Left lung (tissue), 10 donors: Measurements from ENCODE around the gene ADRA2B. TPM values are rescaled to one million over a fixed set of nuclear protein-coding genes. Genes with fewer than 3 reads are reported as not detected.

Experiments used
- ATAC-seq: fragments of 200-7000 bp; cut with Tn5 transposase; one replicate; pipeline ENCODE4 v1.9.1; 2020; ENCODE audit warnings: moderate library complexity
- DNase-seq, 4 donors: peaks; one replicate each; pipeline ENCODE4 v3.0.0-alpha.2; 2013 to 2020
- H3K27ac ChIP-seq, 2 donors: fragments of 200-600 bp; sonication (generic) in 1 of 2; one replicate each; pipeline versions ENCODE4 v1.5.0 to v1.8.0; 2020 to 2021
- H3K27me3 ChIP-seq, 2 donors: fragments of 200-600 bp; sonication (generic) in 1 of 2; one replicate each; pipeline versions ENCODE4 v1.5.0 to v1.8.0; 2020 to 2021
- H3K36me3 ChIP-seq, 2 donors: fragments of 200-600 bp; sonication (generic) in 1 of 2; one replicate each; pipeline versions ENCODE4 v1.5.0 to v1.8.0; 2020 to 2021
- H3K4me1 ChIP-seq, 2 donors: fragments of 200-600 bp; one replicate each; pipeline ENCODE4 v1.8.0; 2021
- H3K4me3 ChIP-seq, 2 donors: fragments of 200-600 bp; sonication (generic) in 1 of 2; one replicate each; pipeline versions ENCODE4 v1.5.0 to v1.8.0; 2020 to 2021; ENCODE audit warnings: mild to moderate bottlenecking in 1 of 2
- H3K9me3 ChIP-seq, 2 donors: fragments of 200-600 bp; sonication (generic) in 1 of 2; one replicate each; pipeline versions ENCODE4 v1.5.0 to v1.8.0; 2020 to 2021
- intact Hi-C, 2 donors: fragments of 100-400 bp; cut with DNase I; formaldehyde crosslinking; loops; one replicate each; pipeline versions ENCODE4 v1.11.2 to v1.14.2; 2022
- polyA plus RNA-seq, 6 donors: library from polyadenylated mRNA; unstranded; fragments of 120-200 nt; gene quantifications; one replicate each; pipeline ENCODE4 v1.2.1, GENCODE V29; 2013; ENCODE audit not compliant: insufficient read length in 6 of 6
- total RNA-seq, 2 donors: library from RNA; stranded (reverse); fragmentation: NEBNext Ultra II Directional; extraction: Animal tissue kit (Norgen Biotek cat#: 25700); gene quantifications; one replicate each; pipeline ENCODE4 v1.2.1, GENCODE V29; 2021
- TF ChIP-seq, protein P1 (sequence below), 2 donors: fragments of 200-600 bp; sonication (generic) in 1 of 2; IDR thresholded peaks; one replicate each; pipeline versions ENCODE4 v1.5.0 to v1.8.0; 2021; ENCODE audit warnings: antibody characterized with exemption in 2 of 2
- donor health status: DM: no; HTN: yes; CAD: no.
- donor health status: DM: no; HTN: no; CAD: no.

ADRA2B gene
- total and polyA plus RNA-seq, 8 donors, result 0.20 to 2.3 (median 1.2) TPM

- DNase-seq (no peak), ATAC-seq (no peak)
- Histone ChIP-seq H3K27me3 (peaks cover 0 to 13% of the 10 kb centered on the region in 2 donors), H3K27ac (no peak overlapping the region), H3K9me3 (no peaks in the 10 kb centered on the region), H3K4me3 (no peak overlapping the region), H3K4me1 (peaks cover 0 to 8% of the 10 kb centered on the region in 2 donors), H3K36me3 (no peaks in the 10 kb centered on the region)
- TF ChIP-seq, protein P1, sequence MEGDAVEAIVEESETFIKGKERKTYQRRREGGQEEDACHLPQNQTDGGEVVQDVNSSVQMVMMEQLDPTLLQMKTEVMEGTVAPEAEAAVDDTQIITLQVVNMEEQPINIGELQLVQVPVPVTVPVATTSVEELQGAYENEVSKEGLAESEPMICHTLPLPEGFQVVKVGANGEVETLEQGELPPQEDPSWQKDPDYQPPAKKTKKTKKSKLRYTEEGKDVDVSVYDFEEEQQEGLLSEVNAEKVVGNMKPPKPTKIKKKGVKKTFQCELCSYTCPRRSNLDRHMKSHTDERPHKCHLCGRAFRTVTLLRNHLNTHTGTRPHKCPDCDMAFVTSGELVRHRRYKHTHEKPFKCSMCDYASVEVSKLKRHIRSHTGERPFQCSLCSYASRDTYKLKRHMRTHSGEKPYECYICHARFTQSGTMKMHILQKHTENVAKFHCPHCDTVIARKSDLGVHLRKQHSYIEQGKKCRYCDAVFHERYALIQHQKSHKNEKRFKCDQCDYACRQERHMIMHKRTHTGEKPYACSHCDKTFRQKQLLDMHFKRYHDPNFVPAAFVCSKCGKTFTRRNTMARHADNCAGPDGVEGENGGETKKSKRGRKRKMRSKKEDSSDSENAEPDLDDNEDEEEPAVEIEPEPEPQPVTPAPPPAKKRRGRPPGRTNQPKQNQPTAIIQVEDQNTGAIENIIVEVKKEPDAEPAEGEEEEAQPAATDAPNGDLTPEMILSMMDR (IDR thresholded peaks at IDR 0.05), result no peak
- intact Hi-C loops, result no loop called here
Measured at GRCh38 chr2:96156926-96157648, 40.7 kb upstream of the ADRA2B start.

- intact Hi-C loops, result no loop called here
- peaks cover 0 to 8% of the 10 kb centered on the region in 2 donors for H3K4me1 ChIP-seq
- TF ChIP-seq, protein P1 (IDR thresholded peaks at IDR 0.05), result no peak
- no peaks in the 10 kb centered on the region for H3K36me3 ChIP-seq
- DNase-seq, result no peak
- no peaks in the 10 kb centered on the region for H3K9me3 ChIP-seq
- H3K27me3 ChIP-seq, result peaks cover 0 to 13% of the 10 kb centered on the region in 2 donors
- ATAC-seq, result no peak
- H3K4me3 ChIP-seq, result no peak overlapping the region
- H3K27ac ChIP-seq, result no peak overlapping the region
Measured at GRCh38 chr2:96156011-96156820, 39.8 kb upstream of the ADRA2B start.

DNA sequence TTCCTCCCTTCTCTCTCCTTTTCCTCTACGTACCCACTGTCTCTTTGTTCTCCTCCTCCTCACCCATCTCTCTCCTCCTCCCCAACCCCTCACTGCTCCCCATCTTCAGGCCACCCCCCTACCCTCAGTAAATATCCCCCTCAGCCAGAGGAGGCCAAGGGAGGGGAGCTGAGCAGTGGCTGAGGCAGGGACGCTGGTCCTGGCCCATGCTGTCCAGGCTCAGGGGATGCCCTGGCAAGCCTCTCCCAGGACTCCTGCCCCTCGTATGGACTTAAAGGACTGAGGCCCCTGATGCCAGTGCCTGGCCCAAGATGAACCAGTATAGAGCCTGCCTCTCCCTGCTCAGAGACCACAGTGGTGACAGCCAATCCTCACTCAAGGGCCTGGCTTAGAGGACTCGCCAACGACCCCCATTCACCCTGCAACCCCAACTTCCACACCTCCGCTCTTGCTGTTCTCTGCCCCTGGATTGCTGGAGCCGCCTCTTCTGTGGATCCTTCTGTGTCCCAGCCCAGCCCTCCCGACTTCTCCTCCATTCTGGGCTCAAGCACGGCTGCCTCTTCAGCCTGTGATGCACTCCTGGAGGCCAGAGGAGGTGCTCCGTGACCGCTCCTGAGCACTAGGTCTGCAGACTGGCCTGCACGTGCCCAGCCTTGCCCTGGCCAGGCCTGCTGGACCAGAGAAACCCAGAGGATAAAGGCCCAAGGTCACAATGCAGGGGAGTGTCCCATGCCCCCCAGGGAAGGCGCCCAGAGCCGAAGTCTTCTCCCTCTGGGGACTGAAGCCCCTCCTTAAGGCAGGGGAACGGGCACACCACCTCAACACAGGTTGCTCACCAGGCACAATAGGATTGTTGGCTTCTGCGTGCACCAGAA is 38.4 kb upstream of the ADRA2B start:
- Histone ChIP-seq H3K9me3 (no peaks in the 10 kb centered on the region), H3K36me3 (no peaks in the 10 kb centered on the region), H3K27me3 (peaks cover 0 to 13% of the 10 kb centered on the region in 2 donors), H3K4me3 (no peak overlapping the region), H3K27ac (no peak overlapping the region), H3K4me1 (peaks cover 0 to 8% of the 10 kb centered on the region in 2 donors)
- ATAC-seq (no peak), DNase-seq (peak in 1 of 4 donors; percentile 13)
- TF ChIP-seq, protein P1 (IDR thresholded peaks at IDR 0.05), result no peak
- intact Hi-C loops, result no loop called here

- TF ChIP-seq, protein P1 (IDR thresholded peaks at IDR 0.05), result no peak
- DNase-seq (peak in 1 of 4 donors; percentile 25), ATAC-seq (no peak)
- no peak overlapping the region for H3K4me3 ChIP-seq
- intact Hi-C loops, result no loop called here
- peaks cover 0 to 11% of the 10 kb centered on the region in 2 donors for H3K4me1 ChIP-seq
- no peaks in the 10 kb centered on the region for H3K36me3 ChIP-seq
- H3K27ac ChIP-seq, result no peak overlapping the region
- peaks cover 0 to 13% of the 10 kb centered on the region in 2 donors for H3K27me3 ChIP-seq
- no peaks in the 10 kb centered on the region for H3K9me3 ChIP-seq
Measured at GRCh38 chr2:96153991-96154431, 37.6 kb upstream of the ADRA2B start.
